ENCODE data around the gene CDK3. TPM values are rescaled to one million over a fixed set of nuclear protein-coding genes. Genes with fewer than 3 reads are reported as not detected.
A peak's percentile ranks its signal among the peaks of the same experiment; 100 is the strongest.
"Not testable (repeated sequence)": the region's sequence is repeated elsewhere in the genome, so short reads cannot be mapped to it uniquely, and the experiment has no call there.

The CDK3 gene
- 1 to 10 TPM; 8.7 to 9.1 TPM for total RNA-seq

GRCh38 chr17:76000755-76001521 lies at the start of gene CDK3:
TSS of gene CDK3 (plus strand) at chr17:76000855. CDS start at chr17:76001426, 571 bp downstream.
- ATAC-seq (replicated peaks in 1 of 2) (peak in 1 of 2 donors; percentile 5), DNase-seq (no peak)
- Mint-ChIP-seq H3K9me3 (no peaks in the 10 kb centered on the region), H3K4me3 (no peak within 1 kb of the TSS), H3K4me1 (ENCODE audit: low read depth) (peaks cover 18% of the 10 kb centered on the region), H3K27ac (no peak within 1 kb of the TSS), H3K36me3 (ENCODE audit: insufficient read depth in 2 of 2) (no peaks in the 10 kb centered on the region), H3K27me3 (ENCODE audit: low read depth) (no peaks in the 10 kb centered on the region)

GRCh38 chr17:75950855-75951554 lies 49.6 kb upstream of the CDK3 start:
- Mint-ChIP-seq H3K4me3 (no peak overlapping the region), H3K27me3 (ENCODE audit: low read depth) (no peaks in the 10 kb centered on the region), H3K27ac (no peak overlapping the region), H3K36me3 (ENCODE audit: insufficient read depth in 2 of 2) (peaks cover 6 to 10% of the 10 kb centered on the region in 2 donors), H3K9me3 (no peaks in the 10 kb centered on the region), H3K4me1 (ENCODE audit: low read depth) (no peaks in the 10 kb centered on the region)
- DNase-seq = no peak
- no peak for ATAC-seq (replicated peaks in 1 of 2)

- DNase-seq (no peak), ATAC-seq (replicated peaks in 1 of 2) (no peak)
- H3K4me3 Mint-ChIP-seq = no peak overlapping the region
- no peaks in the 10 kb centered on the region for H3K27me3 Mint-ChIP-seq (ENCODE audit: low read depth)
- H3K9me3 Mint-ChIP-seq = no peaks in the 10 kb centered on the region
- H3K27ac Mint-ChIP-seq = peak overlapping the region; percentile 7
- no peaks in the 10 kb centered on the region for H3K4me1 Mint-ChIP-seq (ENCODE audit: low read depth)
- H3K36me3 Mint-ChIP-seq (ENCODE audit: insufficient read depth in 2 of 2) = peaks cover 2 to 8% of the 10 kb centered on the region in 2 donors
Observed at GRCh38 chr17:75959051-75959838, 41.4 kb upstream of the CDK3 start.

- no peaks in the 10 kb centered on the region for H3K9me3 Mint-ChIP-seq
- H3K4me1 Mint-ChIP-seq (ENCODE audit: low read depth) = no peaks in the 10 kb centered on the region
- DNase-seq = no peak
- H3K27me3 Mint-ChIP-seq (ENCODE audit: low read depth) = no peaks in the 10 kb centered on the region
- no peak for ATAC-seq (replicated peaks in 1 of 2)
- no peak overlapping the region for H3K27ac Mint-ChIP-seq
- no peak overlapping the region for H3K4me3 Mint-ChIP-seq
- peaks cover 2 to 8% of the 10 kb centered on the region in 2 donors for H3K36me3 Mint-ChIP-seq (ENCODE audit: insufficient read depth in 2 of 2)
Observed at GRCh38 chr17:75959839-75960511, 40.7 kb upstream of the CDK3 start.

- H3K27ac Mint-ChIP-seq = no peak overlapping the region
- no peak for ATAC-seq (replicated peaks in 1 of 2)
- H3K27me3 Mint-ChIP-seq (ENCODE audit: low read depth) = no peaks in the 10 kb centered on the region
- peaks cover 0 to 3% of the 10 kb centered on the region in 2 donors for H3K36me3 Mint-ChIP-seq (ENCODE audit: insufficient read depth in 2 of 2)
- H3K9me3 Mint-ChIP-seq = no peaks in the 10 kb centered on the region
- no peak overlapping the region for H3K4me3 Mint-ChIP-seq
- no peaks in the 10 kb centered on the region for H3K4me1 Mint-ChIP-seq (ENCODE audit: low read depth)
- DNase-seq = no peak
Observed at GRCh38 chr17:75965468-75965867, 35.2 kb upstream of the CDK3 start.

- not testable (repeated sequence) for H3K27ac Mint-ChIP-seq; H3K4me1 Mint-ChIP-seq (ENCODE audit: low read depth); DNase-seq; H3K9me3 Mint-ChIP-seq; H3K36me3 Mint-ChIP-seq (ENCODE audit: insufficient read depth in 2 of 2); ATAC-seq (replicated peaks in 1 of 2); H3K4me3 Mint-ChIP-seq; H3K27me3 Mint-ChIP-seq (ENCODE audit: low read depth)
Observed at GRCh38 chr17:75969044-75969443, 31.6 kb upstream of the CDK3 start.

- Mint-ChIP-seq H3K27ac (peak overlapping the region; percentile 51), H3K9me3 (no peaks in the 10 kb centered on the region), H3K27me3 (ENCODE audit: low read depth) (no peaks in the 10 kb centered on the region), H3K36me3 (ENCODE audit: insufficient read depth in 2 of 2) (peaks cover 0 to 5% of the 10 kb centered on the region in 2 donors), H3K4me3 (no peak overlapping the region), H3K4me1 (ENCODE audit: low read depth) (no peaks in the 10 kb centered on the region)
- ATAC-seq (replicated peaks in 1 of 2) (no peak), DNase-seq (no peak)
Observed at GRCh38 chr17:75970011-75970523, 30.6 kb upstream of the CDK3 start.

GRCh38 chr17:75970626-75971025 lies 30.0 kb upstream of the CDK3 start:
- Mint-ChIP-seq H3K36me3 (ENCODE audit: insufficient read depth in 2 of 2) (peaks cover 0 to 5% of the 10 kb centered on the region in 2 donors), H3K27ac (no peak overlapping the region), H3K4me1 (ENCODE audit: low read depth) (peaks cover 3% of the 10 kb centered on the region), H3K4me3 (no peak overlapping the region), H3K9me3 (no peaks in the 10 kb centered on the region), H3K27me3 (ENCODE audit: low read depth) (no peaks in the 10 kb centered on the region)
- ATAC-seq (replicated peaks in 1 of 2) (no peak), DNase-seq (no peak)

- not testable (repeated sequence) for H3K27ac Mint-ChIP-seq; H3K27me3 Mint-ChIP-seq (ENCODE audit: low read depth)
Observed at GRCh38 chr17:75975187-75975586, 25.5 kb upstream of the CDK3 start.

GRCh38 chr17:75975757-75976174 lies 24.9 kb upstream of the CDK3 start:
- Mint-ChIP-seq H3K27ac (peak overlapping the region; percentile 92), H3K4me3 (no peak overlapping the region)

More at GRCh38 chr17:75975187-75975586, 25.5 kb upstream of the CDK3 start:
- not testable (repeated sequence) for H3K9me3 Mint-ChIP-seq; DNase-seq; H3K4me3 Mint-ChIP-seq; H3K36me3 Mint-ChIP-seq (ENCODE audit: insufficient read depth in 2 of 2); ATAC-seq (replicated peaks in 1 of 2)
- peaks cover 34% of the 10 kb centered on the region for H3K4me1 Mint-ChIP-seq (ENCODE audit: low read depth)

GRCh38 chr17:75976175-75976848 lies 24.3 kb upstream of the CDK3 start:
- Mint-ChIP-seq H3K9me3 (no peaks in the 10 kb centered on the region), H3K36me3 (ENCODE audit: insufficient read depth in 2 of 2) (peaks cover 3 to 6% of the 10 kb centered on the region in 2 donors), H3K27ac (peak overlapping the region; percentile 92), H3K4me1 (ENCODE audit: low read depth) (peaks cover 46% of the 10 kb centered on the region), H3K27me3 (ENCODE audit: low read depth) (no peaks in the 10 kb centered on the region), H3K4me3 (peak overlapping the region; percentile 46 to 66)
- ATAC-seq (replicated peaks in 1 of 2) = no peak
- DNase-seq = no peak

More at GRCh38 chr17:75975757-75976174, 24.9 kb upstream of the CDK3 start:
- H3K27me3 Mint-ChIP-seq (ENCODE audit: low read depth) = no peaks in the 10 kb centered on the region
- peaks cover 40% of the 10 kb centered on the region for H3K4me1 Mint-ChIP-seq (ENCODE audit: low read depth)
- ATAC-seq (replicated peaks in 1 of 2) (no peak), DNase-seq (no peak)
- peaks cover 3 to 6% of the 10 kb centered on the region in 2 donors for H3K36me3 Mint-ChIP-seq (ENCODE audit: insufficient read depth in 2 of 2)
- H3K9me3 Mint-ChIP-seq = no peaks in the 10 kb centered on the region

Measured in activated T-cell treated with anti-CD3 and anti-CD28 coated beads, Interleukin-2, amount 50 U/mL, for 72 hours (primary cell).